AG10803 (cell line): ENCODE data around the gene TUBGCP2.
A peak's percentile ranks its signal among the peaks of the same experiment; 100 is the strongest.

Source experiments
- DNase-seq: peaks from one replicate; pipeline ENCODE4 v3.0.0; 2010; ENCODE audit warnings: low read depth
- H3K4me3 ChIP-seq: 2 replicates; pipeline ENCODE4 v1.5.1; 2011; ENCODE audit warnings: mild to moderate bottlenecking, low read length, control low read depth
- CTCF ChIP-seq: conservative IDR thresholded peaks from 2 replicates; pipeline ENCODE4 v1.5.1; 2011; ENCODE audit warnings: mild to moderate bottlenecking, low read length, control low read depth, inconsistent platforms

The TUBGCP2 gene

DNA sequence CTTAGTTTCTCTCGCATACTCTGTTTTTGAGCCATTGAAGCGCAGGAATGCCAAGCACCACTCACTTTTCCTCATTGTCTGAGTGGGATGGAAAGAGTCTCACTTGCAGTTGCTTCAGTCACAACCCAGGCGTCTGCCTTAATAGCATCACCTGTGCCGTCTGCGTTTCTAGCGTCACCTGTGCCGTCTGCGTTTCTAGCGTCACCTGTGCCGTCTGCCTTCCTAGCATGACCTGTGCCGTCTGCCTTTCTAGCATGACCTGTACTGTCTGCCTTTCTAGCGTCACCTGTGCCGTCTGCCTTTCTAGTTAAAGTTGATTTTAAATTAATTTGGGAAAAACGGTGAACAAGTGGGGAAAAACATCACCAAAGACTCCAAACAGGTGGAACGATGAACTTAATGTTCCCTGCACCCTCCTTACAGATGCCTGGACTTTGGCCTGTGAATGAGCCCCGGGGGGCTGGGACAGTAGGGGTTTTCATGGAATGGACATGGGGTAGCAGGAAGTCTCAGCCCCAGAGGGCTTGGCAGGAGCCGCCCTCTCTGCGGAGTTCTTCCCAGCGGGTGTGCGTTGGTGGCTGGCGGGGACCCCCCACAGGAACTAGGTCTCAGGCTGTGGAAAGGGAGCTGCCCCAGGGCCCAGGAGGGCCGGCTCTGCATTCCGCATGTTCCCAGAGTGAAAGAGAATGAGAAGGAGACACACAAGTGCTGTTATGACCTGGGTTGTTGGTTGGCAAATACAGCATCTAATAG, 3.5 kb upstream of the TUBGCP2 start:
- DNase-seq, result no peak
- TF ChIP-seq CTCF, result no peak

GRCh38 chr10:133311570-133311969, 2.9 kb upstream of the TUBGCP2 start:
- TF ChIP-seq CTCF, result no peak

More for the DNA sequence above, 3.5 kb upstream of the TUBGCP2 start:
- no peak overlapping the region for H3K4me3 ChIP-seq

GRCh38 chr10:133310789-133311188, 2.1 kb upstream of the TUBGCP2 start:
- no peak for TF ChIP-seq CTCF
- no peak overlapping the region for H3K4me3 ChIP-seq
- DNase-seq, result no peak

More at GRCh38 chr10:133311570-133311969, 2.9 kb upstream of the TUBGCP2 start:
- no peak overlapping the region for H3K4me3 ChIP-seq
- no peak for DNase-seq

GRCh38 chr10:133310399-133310755, 1.7 kb upstream of the TUBGCP2 start:
- TF ChIP-seq CTCF, result no peak
- no peak for DNase-seq
- no peak overlapping the region for H3K4me3 ChIP-seq

DNA sequence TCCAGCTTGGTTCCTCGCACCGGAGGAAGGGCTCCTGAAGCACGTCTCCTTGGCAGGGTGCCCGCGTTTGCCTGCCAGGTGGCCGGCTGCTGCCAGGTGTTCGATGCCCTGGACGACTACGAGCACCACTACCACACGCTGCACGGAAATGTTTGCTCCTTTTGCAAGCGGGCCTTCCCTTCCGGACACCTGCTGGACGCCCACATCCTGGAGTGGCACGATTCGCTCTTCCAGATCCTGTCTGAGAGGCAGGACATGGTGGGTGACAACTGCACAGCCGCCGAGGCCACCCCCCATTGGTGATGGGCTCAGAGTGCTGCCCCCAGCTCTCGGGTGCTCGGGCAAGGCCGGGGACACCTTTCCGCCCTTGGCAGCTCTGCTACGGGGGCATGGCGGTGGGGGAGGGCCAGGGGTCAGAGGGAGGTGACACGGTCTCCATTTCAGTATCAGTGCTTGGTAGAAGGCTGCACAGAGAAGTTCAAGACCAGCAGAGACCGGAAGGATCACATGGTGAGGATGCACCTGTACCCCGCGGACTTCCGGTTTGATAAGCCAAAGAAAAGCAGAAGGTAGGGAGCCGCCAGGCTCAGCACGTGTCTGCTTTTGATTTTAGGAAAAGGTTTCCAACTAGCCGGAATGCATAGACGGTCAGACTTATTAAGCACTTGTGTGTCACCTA, 1.2 kb upstream of the TUBGCP2 start:
- DNase-seq, result no peak
- no peak for TF ChIP-seq CTCF
- no peak overlapping the region for H3K4me3 ChIP-seq

- peak; percentile 88 for DNase-seq
- no peak for TF ChIP-seq CTCF
- H3K4me3 ChIP-seq, result peak overlapping the region; percentile 92
Measured at GRCh38 chr10:133309100-133309719, 538 bp upstream of the TUBGCP2 start.
